GM12878 (cell line): ENCODE results near the gene SLC39A5. TPM values are rescaled to one million over a fixed set of nuclear protein-coding genes. Genes with fewer than 3 reads are reported as not detected.

ENCODE experiments used
- BACH1 ChIP-seq: fragments of 450-650 bp; IDR thresholded peaks from 2 replicates; pipeline ENCODE4 v1.6.1; 2017; ENCODE audit warnings: mild to moderate bottlenecking, borderline replicate concordance
- BCL11A ChIP-seq: IDR thresholded peaks from 2 replicates; pipeline ENCODE4 v1.6.1; 2011; ENCODE audit warnings: low read depth, low read length
- BHLHE40 ChIP-seq, 2 experiments: fragments of 450-650 bp in 1 of 2; IDR thresholded peaks; 2 replicates each; pipeline ENCODE4 v1.6.1; 2011 to 2017; ENCODE audit warnings: low read depth in 2 of 2, borderline replicate concordance in 1 of 2, improper control_type of control experiment in 1 of 2, low read length in 1 of 2, mild to moderate bottlenecking in 1 of 2
- CHD2 ChIP-seq: IDR thresholded peaks from 2 replicates; pipeline ENCODE4 v1.6.1; 2011; ENCODE audit warnings: low read depth, low read length, improper control_type of control experiment, borderline replicate concordance
- CHD4 ChIP-seq: fragments of 200-600 bp; sonication (generic); IDR thresholded peaks from 2 replicates; pipeline ENCODE4 v1.6.1; 2016; ENCODE audit warnings: mild to moderate bottlenecking
- ESRRA ChIP-seq: IDR thresholded peaks from 2 replicates; pipeline ENCODE4 v1.6.1; 2012; ENCODE audit warnings: mild to moderate bottlenecking, low read length, improper control_type of control experiment
- EZH2 ChIP-seq: IDR thresholded peaks from 2 replicates; pipeline ENCODE4 v1.6.1; 2012; ENCODE audit warnings: low read depth, mild to moderate bottlenecking, control low read depth, inconsistent platforms, low read length, borderline replicate concordance; ENCODE audit not compliant: control insufficient read depth
- FOXM1 ChIP-seq: IDR thresholded peaks from 2 replicates; pipeline ENCODE4 v1.6.1; 2012; ENCODE audit warnings: low read depth, mild to moderate bottlenecking, inconsistent platforms, low read length, moderate library complexity
- HDAC2 ChIP-seq: fragments of 200-600 bp; sonication (generic); IDR thresholded peaks from 2 replicates; pipeline ENCODE4 v1.6.1; 2017
- HSF1 ChIP-seq: fragments of 150-350 bp; IDR thresholded peaks from 2 replicates; pipeline ENCODE4 v1.6.1; 2014; ENCODE audit warnings: mild to moderate bottlenecking, low read depth, low read length
- KDM1A ChIP-seq: fragments of 200-600 bp; sonication (generic); IDR thresholded peaks from 2 replicates; pipeline ENCODE4 v1.6.1; 2016; ENCODE audit warnings: borderline replicate concordance
- MEF2A ChIP-seq: IDR thresholded peaks from 2 replicates; pipeline ENCODE4 v1.6.1; 2011; ENCODE audit warnings: low read depth, mild to moderate bottlenecking, low read length, moderate library complexity; ENCODE audit not compliant: insufficient read depth
- MYC ChIP-seq: IDR thresholded peaks from 2 replicates; pipeline ENCODE4 v1.6.1; 2011; ENCODE audit warnings: mild to moderate bottlenecking, low read length, moderate library complexity, inconsistent platforms; ENCODE audit not compliant: insufficient read depth, insufficient replicate concordance, insufficient read length, severe bottlenecking
- NFYA ChIP-seq: IDR thresholded peaks from 2 replicates; pipeline ENCODE4 v1.6.1; 2011; ENCODE audit warnings: low read depth, mild to moderate bottlenecking, low read length, improper control_type of control experiment, borderline replicate concordance
- PAX8 ChIP-seq: fragments of 450-650 bp; IDR thresholded peaks from 2 replicates; pipeline ENCODE4 v1.6.1; 2017; ENCODE audit warnings: mild to moderate bottlenecking, moderate library complexity
- PML ChIP-seq: IDR thresholded peaks from 2 replicates; pipeline ENCODE4 v1.6.1; 2012; ENCODE audit warnings: low read length, inconsistent platforms
- POLR2AphosphoS5 ChIP-seq: IDR thresholded peaks from 2 replicates; pipeline ENCODE4 v1.6.1; 2011; ENCODE audit warnings: mild to moderate bottlenecking, low read length, inconsistent platforms
- SIX5 ChIP-seq: IDR thresholded peaks from 2 replicates; pipeline ENCODE4 v1.6.1; 2011; ENCODE audit warnings: mild to moderate bottlenecking, low read depth, low read length, moderate library complexity; ENCODE audit not compliant: severe bottlenecking
- ZNF592 ChIP-seq: fragments of 450-650 bp; IDR thresholded peaks from 2 replicates; pipeline ENCODE4 v1.6.1; 2017; ENCODE audit warnings: mild to moderate bottlenecking, moderate library complexity
- ZNF687 ChIP-seq: fragments of 450-650 bp; IDR thresholded peaks from 2 replicates; pipeline ENCODE4 v1.6.1; 2017; ENCODE audit warnings: mild to moderate bottlenecking, moderate library complexity
- ZZZ3 ChIP-seq: IDR thresholded peaks from 2 replicates; pipeline ENCODE4 v1.6.1; 2011; ENCODE audit warnings: low read depth; ENCODE audit not compliant: control insufficient read depth, insufficient read length
- polyA plus RNA-seq, 11 experiments: library from polyadenylated mRNA; depleted of rRNA in 4 of 11; unstranded in 6 of 11; stranded (reverse) in 5 of 11; fragments of >200 nt; fragmentation: Nextera tagmentation in 4 of 11; fragmentation: Illumina TruSeq in 1 of 11; extraction: Ambion mirVana in 4 of 11; extraction: Trizol in 1 of 11; gene quantifications; 1 replicate in 1 of 11; 2 replicates in 10 of 11; pipeline versions ENCODE4 v1.2.1 to v1.2.3, GENCODE V29; 2011 to 2016; ENCODE audit warnings: inconsistent platforms in 2 of 11, missing spikeins in 2 of 11, low read depth in 1 of 11
- total RNA-seq, 4 experiments: library from RNA; depleted of rRNA in 3 of 4; stranded (reverse); fragments of >200 nt in 3 of 4; fragmentation: Illumina TruSeq in 1 of 4; extraction: Trizol in 1 of 4; gene quantifications; 2 replicates each; pipeline versions ENCODE4 v1.2.1 to v1.2.3, GENCODE V29; 2013 to 2021

The SLC39A5 gene
- total and polyA plus RNA-seq, 10 of the 15 experiments (the other 5 are each of a cell fraction or from before 2014, with no cell fraction given), result 0.15 to 0.56 (median 0.15) TPM; not detected in 7

GRCh38 chr12:56221757-56222530, 7.9 kb upstream of the SLC39A5 start, which contains the start of gene RNF41 (continued):
- TF ChIP-seq ZNF687, result peak; percentile 49; the same call in 1 of the 2 replicates
- no peak for TF ChIP-seq BCL11A
- TF ChIP-seq KDM1A, result no peak
- TF ChIP-seq ZNF592, result no peak
- TF ChIP-seq EZH2, result no peak
- peak; percentile 90 for TF ChIP-seq POLR2AphosphoS5
- TF ChIP-seq ZZZ3, result no peak
- TF ChIP-seq PML, result peak; percentile 72; the same call in 1 of the 2 replicates
- TF ChIP-seq NFYA, result no peak
- no peak for TF ChIP-seq CHD2
- no peak for TF ChIP-seq MYC
- TF ChIP-seq PAX8, result no peak
- no peak; the same call in 1 of the 2 replicates for TF ChIP-seq BACH1
- TF ChIP-seq FOXM1, result no peak
- no peak for TF ChIP-seq HDAC2
- TF ChIP-seq CHD4, result no peak
- TF ChIP-seq HSF1, result no peak
- no peak for TF ChIP-seq MEF2A
- peak; percentile 6 for TF ChIP-seq SIX5
- no peak for TF ChIP-seq ESRRA
- TF ChIP-seq BHLHE40 (IDR thresholded peaks at IDR 0.05; ENCODE audit: borderline replicate concordance in 1 of 2, low read depth in 2 of 2, low read length in 1 of 2), result peak; percentile 22 to 48; a peak in 2 of 4 replicates
